Heart left ventricle (tissue), 16 donors: ENCODE measurements around the gene TRIP12. TPM values are rescaled to one million over a fixed set of nuclear protein-coding genes. Genes with fewer than 3 reads are reported as not detected.

Source experiments
- ATAC-seq, 4 donors: fragments of 200-7000 bp; cut with Tn5 transposase; one replicate each; pipeline ENCODE4 v1.9.1; 2020 to 2022; ENCODE audit warnings: moderate library complexity in 4 of 4, mild to moderate bottlenecking in 3 of 4, moderate number of reproducible peaks in 1 of 4
- DNase-seq, 5 donors: peaks; one replicate each; pipeline ENCODE4 v3.0.0-alpha.2; 2020
- H3K27ac ChIP-seq, 12 donors: fragments of 200-600 bp; sonication (generic) in 4 of 12; one replicate each; pipeline versions ENCODE4 v1.5.0 to v1.8.0; 2016 to 2022; ENCODE audit warnings: mild to moderate bottlenecking in 2 of 12
- H3K27me3 ChIP-seq, 9 donors: fragments of 200-600 bp; sonication (generic) in 2 of 9; one replicate each; pipeline versions ENCODE4 v1.5.1 to v1.8.0; 2016 to 2022; ENCODE audit warnings: mild to moderate bottlenecking in 3 of 9
- H3K36me3 ChIP-seq, 9 donors: fragments of 200-600 bp; sonication (generic) in 2 of 9; one replicate each; pipeline versions ENCODE4 v1.5.0 to v1.8.0; 2018 to 2022; ENCODE audit warnings: mild to moderate bottlenecking in 2 of 9
- H3K4me1 ChIP-seq, 12 donors: fragments of 200-600 bp; sonication (generic) in 4 of 12; one replicate each; pipeline versions ENCODE4 v1.5.0 to v1.8.0; 2016 to 2022; ENCODE audit warnings: mild to moderate bottlenecking in 3 of 12
- H3K4me3 ChIP-seq, 12 donors: fragments of 200-600 bp; sonication (generic) in 4 of 12; one replicate each; pipeline versions ENCODE4 v1.5.0 to v1.8.0; 2017 to 2022; ENCODE audit warnings: mild to moderate bottlenecking in 9 of 12, moderate library complexity in 4 of 12
- H3K9me3 ChIP-seq, 12 donors: fragments of 200-600 bp; sonication (generic) in 4 of 12; one replicate each; pipeline versions ENCODE4 v1.5.0 to v1.8.0; 2016 to 2022; ENCODE audit warnings: mild to moderate bottlenecking in 1 of 12
- CTCF ChIP-seq, 12 donors: fragments of 200-600 bp; sonication (generic) in 4 of 12; IDR thresholded peaks; one replicate each; pipeline versions ENCODE4 v1.5.0 to v1.8.0; 2018 to 2022; ENCODE audit warnings: antibody characterized with exemption in 12 of 12, mild to moderate bottlenecking in 5 of 12
- POLR2A ChIP-seq, 2 donors: fragments of 450-650 bp; IDR thresholded peaks; one replicate each; pipeline ENCODE4 v1.6.1; 2017; ENCODE audit warnings: antibody characterized with exemption in 2 of 2, mild to moderate bottlenecking in 2 of 2, moderate library complexity in 2 of 2
- WGBS, 4 donors: extraction: QIAGEN DNeasy Blood & Tissue Kit in 2 of 4; methylation state at CpG; one replicate each; pipeline versions ENCODE4 v1.1.5 to v1.1.7; 2013 to 2018; 5-methylcytosine and 5-hydroxymethylcytosine counted together
- intact Hi-C, 10 donors: fragments of 100-400 bp; cut with DNase I; formaldehyde crosslinking; loops; one replicate each; pipeline versions ENCODE4 v1.11.1 to v1.14.2; 2022
- polyA plus RNA-seq, 2 donors: library from polyadenylated mRNA; stranded (reverse); fragments of 200-250 nt; gene quantifications; one replicate each; pipeline ENCODE4 v1.2.3, GENCODE V29; 2013
- total RNA-seq, 9 donors: library from RNA; depleted of rRNA in 2 of 9; stranded (reverse); fragments of >200 nt in 2 of 9; fragmentation: NEBNext Ultra II Directional in 3 of 9; extraction: Animal tissue kit (Norgen Biotek cat#: 25700) in 3 of 9; gene quantifications; one replicate each; pipeline versions ENCODE4 v1.1.0 to v1.2.4, GENCODE V29; 2016 to 2023
- donor health status: ischemic (EF 13 %, LVEDD 7.1; RV severe dilation, severe dysfunction).
- donor health status: healthy with polysubstance abuse.
- donor health status: DM: no; HTN: yes; CAD: no.
- donor health status: DM: no; HTN: no; CAD: no.
- donor health status: ischemic (EF 25% LVEDD 6.9; RV normal size, moderate dysfunction).
- donor health status: ischemic (EF 25% LVEDD 5.7; RV mildly dilated, moderate dysfunction).
- donor health status: healthy.
- donor health status: DM: yes; HTN: yes; CAD: no.
- donor health status: ischemic (EF 35%, LVEDD 5.7; RV mildly dilated, moderate dysfunction).
- donor health status: nonischemic (EF 11% LVEDD 7.7; RV severe dilation, severe dysfunction).
- donor health status: DM: yes; HTN: yes; CAD: no.
- donor health status: PGD.
- donor health status: ischemic (EF 29% LVEDD 5.4; RV normal size, mild dysfunction).
- donor health status: nonischemic (EF 23%, LVEDD 6.1; RV moderate dilation, normal function).

Gene TRIP12
- total and polyA plus RNA-seq, 11 donors = 16.1 to 245 (median 193) TPM

GRCh38 chr2:229818230-229818629, 103.6 kb downstream of the TRIP12 start:
- TF ChIP-seq CTCF (IDR thresholded peaks at IDR 0.05) (no peak), POLR2A (IDR thresholded peaks at IDR 0.05) (no peak)
- Histone ChIP-seq H3K9me3 (no peaks in the 10 kb centered on the region), H3K27me3 (no peaks in the 10 kb centered on the region), H3K27ac (no peak overlapping the region), H3K36me3 (peaks cover 0 to 92% (median 73%) of the 10 kb centered on the region in 9 donors), H3K4me3 (no peak overlapping the region), H3K4me1 (peaks cover 0 to 12% (median 0%) of the 10 kb centered on the region in 12 donors)
- intact Hi-C loops = loop anchor here in 1 of 10 donors (10.0 kb wide), 1 partner anchor 97 kb away; no protein-coding TSS in a partner anchor
- WGBS, 4 donors = 73 to 86% (median 76%) methylated on average over 3 of the region's 3 CpGs
- no peak for DNase-seq
- no peak for ATAC-seq

- ATAC-seq (no peak), DNase-seq (no peak)
- Histone ChIP-seq H3K27me3 (no peaks in the 10 kb centered on the region), H3K27ac (peak overlapping the region in 1 of 12 donors; percentile 4), H3K9me3 (no peaks in the 10 kb centered on the region), H3K36me3 (peaks cover 0 to 94% (median 83%) of the 10 kb centered on the region in 9 donors), H3K4me3 (no peak overlapping the region), H3K4me1 (peaks cover 0 to 12% (median 0%) of the 10 kb centered on the region in 12 donors)
- WGBS, 4 donors = 63 to 78% (median 64%) methylated on average over 1 of the region's 1 CpG
- no peak for TF ChIP-seq CTCF (IDR thresholded peaks at IDR 0.05)
- no peak for TF ChIP-seq POLR2A (IDR thresholded peaks at IDR 0.05)
- intact Hi-C loops = loop anchor here in 1 of 10 donors (10.0 kb wide), 1 partner anchor 99 kb away; no protein-coding TSS in a partner anchor
Observed at GRCh38 chr2:229815858-229816257, 106.0 kb downstream of the TRIP12 start.

- Histone ChIP-seq H3K27me3 (no peaks in the 10 kb centered on the region), H3K4me1 (peaks cover 0 to 12% (median 0%) of the 10 kb centered on the region in 12 donors), H3K9me3 (no peaks in the 10 kb centered on the region), H3K4me3 (no peak overlapping the region), H3K36me3 (peaks cover 0 to 94% (median 88%) of the 10 kb centered on the region in 9 donors), H3K27ac (no peak overlapping the region)
- ATAC-seq = no peak
- no peak for TF ChIP-seq CTCF (IDR thresholded peaks at IDR 0.05)
- no peak for TF ChIP-seq POLR2A (IDR thresholded peaks at IDR 0.05)
- intact Hi-C loops = loop anchor here in 1 of 10 donors (10.0 kb wide), 1 partner anchor 99 kb away; no protein-coding TSS in a partner anchor
- no peak for DNase-seq
- WGBS, 4 donors = 79 to 84% (median 82%) methylated on average over 4 of the region's 4 CpGs
Observed at GRCh38 chr2:229815342-229815741, 106.5 kb downstream of the TRIP12 start.

- TF ChIP-seq CTCF (IDR thresholded peaks at IDR 0.05) = no peak
- no peak for TF ChIP-seq POLR2A (IDR thresholded peaks at IDR 0.05)
- no peak for ATAC-seq
- DNase-seq = no peak
- Histone ChIP-seq H3K9me3 (no peaks in the 10 kb centered on the region), H3K36me3 (peaks cover 0 to 100% (median 98%) of the 10 kb centered on the region in 9 donors), H3K27me3 (no peaks in the 10 kb centered on the region), H3K27ac (no peak overlapping the region), H3K4me3 (no peak overlapping the region), H3K4me1 (peaks cover 0 to 4% (median 0%) of the 10 kb centered on the region in 12 donors)
- 82 to 91% (median 88%) methylated on average over 3 of the region's 3 CpGs for WGBS, 4 donors
- intact Hi-C loops = loop anchor here in 1 of 10 donors (10.0 kb wide), 1 partner anchor 104 kb away; no protein-coding TSS in a partner anchor
Observed at GRCh38 chr2:229810786-229811185, 111.0 kb downstream of the TRIP12 start.
